Measurements from ENCODE around the gene COMMD7. TPM values are rescaled to one million over a fixed set of nuclear protein-coding genes. Genes with fewer than 3 reads are reported as not detected.

Gene COMMD7
- total RNA-seq, 1 experiment from 2014 or later = 13.2 TPM

DNA sequence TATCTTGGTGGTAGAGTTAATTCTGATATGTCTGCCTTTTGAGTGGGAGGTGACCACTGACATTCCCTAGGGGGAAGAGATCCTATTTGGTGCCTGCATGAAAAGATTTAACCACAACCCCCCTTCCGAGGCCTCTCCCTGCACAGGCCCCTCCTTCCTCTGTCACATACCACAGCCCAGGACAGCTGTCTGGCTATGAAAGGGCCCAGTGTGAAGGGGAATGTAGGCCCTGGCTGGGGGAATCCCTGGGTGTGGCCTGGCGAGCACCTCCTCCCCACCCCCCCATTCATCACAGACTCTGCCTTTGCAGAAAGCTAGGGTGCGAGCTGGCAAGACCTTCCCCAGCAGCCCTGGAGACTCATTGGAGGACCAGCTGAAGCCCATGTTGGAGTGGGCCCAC is 49.0 kb upstream of the COMMD7 start:
- no peak for ATAC-seq
- TF ChIP-seq EZH2 (IDR thresholded peaks at IDR 0.05) (no peak), ELF1 (IDR thresholded peaks at IDR 0.05; ENCODE audit: borderline replicate concordance, low read depth) (no peak), YY1 (IDR thresholded peaks at IDR 0.05; ENCODE audit: extremely low read depth, insufficient replicate concordance, low read depth, low read length) (no peak), ZBTB33 (IDR thresholded peaks at IDR 0.05; ENCODE audit: extremely low read depth, insufficient replicate concordance, low read length) (no peak), JUND (IDR thresholded peaks at IDR 0.05) (no peak), ZNF274 (IDR thresholded peaks at IDR 0.05; ENCODE audit: low read depth, low read length) (no peak), POLR2AphosphoS5 (IDR thresholded peaks at IDR 0.05; ENCODE audit: low read depth, low read length) (no peak), REST (IDR thresholded peaks at IDR 0.05; ENCODE audit: low read depth) (no peak), CEBPB (IDR thresholded peaks at IDR 0.05; ENCODE audit: low read depth) (no peak), ZFX (IDR thresholded peaks at IDR 0.05) (no peak)
- Histone ChIP-seq H3K4me3 (replicated peaks in 1 of 2; ENCODE audit: low read depth in 1 of 2, low read length in 2 of 2) (no peak overlapping the region), H4K20me1 (ENCODE audit: insufficient read depth) (no peaks in the 10 kb centered on the region), H3K36me3 (ENCODE audit: control insufficient read depth in 1 of 2, insufficient read depth in 2 of 2, low read length in 2 of 2) (peaks cover 37 to 55% of the 10 kb centered on the region in 2 experiments), H3K9ac (ENCODE audit: low read length) (no peak overlapping the region), H2AFZ (ENCODE audit: low read depth, low read length, poor library complexity, severe bottlenecking) (no peak overlapping the region), H3K27ac (ENCODE audit: low read depth, low read length) (no peak overlapping the region), H3K79me2 (ENCODE audit: insufficient read depth, low read length) (no peaks in the 10 kb centered on the region), H3K4me2 (ENCODE audit: low read length) (no peak overlapping the region), H3K9me2 (ENCODE audit: insufficient read depth) (no peaks in the 10 kb centered on the region), H3K9me3 (ENCODE audit: control insufficient read depth in 1 of 2, insufficient read depth in 1 of 2, low read depth in 1 of 2, low read length in 2 of 2) (no peaks in the 10 kb centered on the region), H3K27me3 (ENCODE audit: insufficient read depth, low read length) (no peaks in the 10 kb centered on the region), H3K4me1 (ENCODE audit: control insufficient read depth in 1 of 2, insufficient read depth in 2 of 2, low read length in 2 of 2) (no peaks in the 10 kb centered on the region)
- CTCF ChIA-PET = interaction anchor here (0.6 kb wide), 1 partner anchor 103 kb away, joined by 3 read pairs; no protein-coding TSS in a partner anchor
- POLR2A ChIA-PET = no interaction called here
- DNase-seq (ENCODE audit: low read depth, low spot score) = no peak
- RAD21 ChIA-PET (ENCODE audit: low non-redundant PET in 1 of 2, low total read pairs in 2 of 2, uncharacterized antibody in 2 of 2, unreplicated experiment in 2 of 2) = no interaction called here
- intact Hi-C loops (cut with micrococcal nuclease) = loop anchor here (5.0 kb wide), 1 partner anchor 285 kb away; the partner anchor contains the start of gene BPIFB4
- BruUV-seq (replicated peaks) = no TSS peak

Measured in HCT116 (cell line).